SU-DHL-6 (cell line): ENCODE results near the gene RNF217.

Experiments
- H2AFZ ChIP-seq: fragments of 200-600 bp; sonication (generic); 2 replicates; pipeline ENCODE4 v1.6.1; 2014; ENCODE audit warnings: low read depth, mild to moderate bottlenecking, moderate library complexity, mixed read lengths, antibody characterized with exemption, low read length; ENCODE audit not compliant: severe bottlenecking
- H3F3A ChIP-seq: fragments of 200-600 bp; shearing (Covaris generic); 2 replicates; pipeline ENCODE4 v1.6.0; 2016; ENCODE audit warnings: antibody characterized with exemption, mild to moderate bottlenecking; ENCODE audit not compliant: insufficient read depth
- H3K27ac ChIP-seq: fragments of 200-600 bp; sonication (generic); 2 replicates; pipeline ENCODE4 v1.5.1; 2016; ENCODE audit warnings: low read depth, mild to moderate bottlenecking, low read length, moderate library complexity, mixed read lengths
- H3K27me3 ChIP-seq: fragments of 200-600 bp; sonication (generic), shearing (Covaris generic); 2 replicates; pipeline ENCODE4 v1.6.0; 2014; ENCODE audit warnings: mild to moderate bottlenecking, low read length
- H3K36me3 ChIP-seq: fragments of 200-600 bp; sonication (generic); 2 replicates; pipeline ENCODE4 v1.6.1; 2014; ENCODE audit warnings: mild to moderate bottlenecking, low read length, mixed read lengths
- H3K4me2 ChIP-seq: fragments of 300-600, 200-600 bp; shearing (Covaris generic), sonication (generic); 2 replicates; pipeline ENCODE4 v1.6.0; 2014; ENCODE audit warnings: low read length, low read depth, mild to moderate bottlenecking; ENCODE audit not compliant: poor library complexity, severe bottlenecking
- H3K4me3 ChIP-seq: fragments of 200-600 bp; sonication (generic); 2 replicates; pipeline ENCODE4 v1.5.1; 2014; ENCODE audit warnings: antibody characterized with exemption, low read length, mild to moderate bottlenecking, mixed read lengths; ENCODE audit not compliant: insufficient read depth, poor library complexity, severe bottlenecking
- H3K79me2 ChIP-seq: fragments of 200-600 bp; sonication (generic); 2 replicates; pipeline ENCODE4 v1.6.1; 2014; ENCODE audit warnings: mild to moderate bottlenecking, low read length, moderate library complexity; ENCODE audit not compliant: insufficient read depth
- H3K9ac ChIP-seq: fragments of 200-600 bp; sonication (generic); 2 replicates; pipeline ENCODE4 v1.7.0; 2014; ENCODE audit warnings: mild to moderate bottlenecking, low read length
- H3K9me2 ChIP-seq: fragments of 200-600 bp; sonication (generic); replicated peaks from 2 replicates; pipeline ENCODE4 v1.6.1; 2014; ENCODE audit warnings: low read length; ENCODE audit not compliant: insufficient read depth
- H3K9me3 ChIP-seq: fragments of 200-600 bp; sonication (generic); 2 replicates; pipeline ENCODE4 v1.6.1; 2014; ENCODE audit warnings: low read length, mixed read lengths; ENCODE audit not compliant: insufficient read depth
- H4K20me1 ChIP-seq: fragments of 200-600 bp; sonication (generic); 2 replicates; pipeline ENCODE4 v1.6.1; 2014; ENCODE audit warnings: low read depth, mild to moderate bottlenecking, antibody characterized with exemption, low read length, moderate library complexity, mixed read lengths
- EZH2phosphoT487 ChIP-seq: fragments of 200-600 bp; sonication (generic), shearing (Covaris generic); conservative IDR thresholded peaks from 2 replicates; pipeline ENCODE4 v1.6.1; 2018; ENCODE audit warnings: mild to moderate bottlenecking, antibody characterized with exemption, low read length, moderate library complexity, mixed read lengths
- TF ChIP-seq, protein P1 (sequence below): fragments of 200-600 bp; sonication (generic); IDR thresholded peaks from one replicate; pipeline ENCODE4 v1.5.1; 2017; ENCODE audit warnings: antibody characterized with exemption, mild to moderate bottlenecking, low read length, moderate library complexity; ENCODE audit not compliant: insufficient read depth, poor library complexity, severe bottlenecking

RNF217 gene

DNA sequence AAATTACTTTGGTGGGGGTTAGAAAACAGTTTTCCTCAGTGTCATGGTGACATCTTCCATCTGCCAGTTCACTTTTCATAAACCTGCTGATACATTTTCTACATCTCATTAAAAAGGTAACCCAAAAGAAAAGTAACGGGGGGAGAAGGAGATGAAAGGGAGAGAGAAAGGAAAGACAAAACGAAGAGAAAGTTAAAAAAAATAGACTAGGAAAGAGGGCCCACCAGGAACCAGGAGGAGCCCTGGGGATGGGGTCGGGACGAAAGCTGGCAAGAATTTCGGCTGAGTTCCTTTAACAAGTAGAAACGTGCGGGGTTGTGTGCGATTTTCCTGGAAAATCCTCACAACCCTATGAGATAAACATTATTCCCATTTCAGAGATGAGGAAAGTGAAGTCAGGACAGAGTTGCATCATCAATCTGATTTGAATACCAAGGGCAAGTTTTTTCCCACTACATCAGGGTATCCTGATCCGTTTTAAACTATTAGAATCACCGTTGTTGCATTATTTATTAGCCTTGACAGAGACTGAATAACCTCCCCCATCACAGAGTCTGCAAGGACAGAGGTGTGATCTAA, 137.9 kb downstream of the RNF217 start:
- no peak overlapping the region for H3K4me3 ChIP-seq
- no peak overlapping the region for H3K27ac ChIP-seq
- no peaks in the 10 kb centered on the region for H3F3A ChIP-seq
- TF ChIP-seq EZH2phosphoT487: no peak
- TF ChIP-seq, protein P1, sequence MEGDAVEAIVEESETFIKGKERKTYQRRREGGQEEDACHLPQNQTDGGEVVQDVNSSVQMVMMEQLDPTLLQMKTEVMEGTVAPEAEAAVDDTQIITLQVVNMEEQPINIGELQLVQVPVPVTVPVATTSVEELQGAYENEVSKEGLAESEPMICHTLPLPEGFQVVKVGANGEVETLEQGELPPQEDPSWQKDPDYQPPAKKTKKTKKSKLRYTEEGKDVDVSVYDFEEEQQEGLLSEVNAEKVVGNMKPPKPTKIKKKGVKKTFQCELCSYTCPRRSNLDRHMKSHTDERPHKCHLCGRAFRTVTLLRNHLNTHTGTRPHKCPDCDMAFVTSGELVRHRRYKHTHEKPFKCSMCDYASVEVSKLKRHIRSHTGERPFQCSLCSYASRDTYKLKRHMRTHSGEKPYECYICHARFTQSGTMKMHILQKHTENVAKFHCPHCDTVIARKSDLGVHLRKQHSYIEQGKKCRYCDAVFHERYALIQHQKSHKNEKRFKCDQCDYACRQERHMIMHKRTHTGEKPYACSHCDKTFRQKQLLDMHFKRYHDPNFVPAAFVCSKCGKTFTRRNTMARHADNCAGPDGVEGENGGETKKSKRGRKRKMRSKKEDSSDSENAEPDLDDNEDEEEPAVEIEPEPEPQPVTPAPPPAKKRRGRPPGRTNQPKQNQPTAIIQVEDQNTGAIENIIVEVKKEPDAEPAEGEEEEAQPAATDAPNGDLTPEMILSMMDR: no peak
- no peak overlapping the region for H3K4me2 ChIP-seq
- H3K9me2 ChIP-seq: no peaks in the 10 kb centered on the region
- H3K9me3 ChIP-seq: no peaks in the 10 kb centered on the region
- H3K79me2 ChIP-seq: no peaks in the 10 kb centered on the region
- no peak overlapping the region for H2AFZ ChIP-seq
- no peak overlapping the region for H3K9ac ChIP-seq
- no peaks in the 10 kb centered on the region for H3K27me3 ChIP-seq
- no peaks in the 10 kb centered on the region for H3K36me3 ChIP-seq
- H4K20me1 ChIP-seq: no peaks in the 10 kb centered on the region

DNA sequence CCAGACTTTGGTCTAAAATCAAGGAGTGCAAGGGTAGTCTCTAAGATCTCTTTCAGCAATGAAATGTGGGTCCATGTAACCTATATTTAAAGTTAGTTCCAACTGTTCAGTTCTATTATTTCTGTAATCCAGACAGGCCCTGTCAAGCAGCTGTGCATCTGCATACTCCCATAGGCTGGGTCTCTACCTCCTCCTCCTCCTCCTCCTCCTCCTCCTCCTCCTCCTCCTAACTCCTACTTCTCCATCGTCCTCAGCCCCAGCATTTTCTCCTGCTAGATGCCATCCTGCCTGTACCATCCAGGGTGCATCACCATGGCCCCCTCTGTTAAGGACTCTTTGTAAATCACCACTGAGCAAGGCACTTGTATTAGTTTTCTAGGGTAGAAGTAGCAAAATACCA, 138.9 kb downstream of the RNF217 start:
- H3K36me3 ChIP-seq: no peaks in the 10 kb centered on the region
- H3K4me3 ChIP-seq: no peak overlapping the region
- H3K4me2 ChIP-seq: no peak overlapping the region
- H4K20me1 ChIP-seq: no peaks in the 10 kb centered on the region
- no peak overlapping the region for H3K27ac ChIP-seq
- H3K79me2 ChIP-seq: no peaks in the 10 kb centered on the region
- no peak overlapping the region for H3K9ac ChIP-seq
- TF ChIP-seq, protein P1: no peak
- no peaks in the 10 kb centered on the region for H3K27me3 ChIP-seq
- H2AFZ ChIP-seq: no peak overlapping the region
- no peaks in the 10 kb centered on the region for H3K9me3 ChIP-seq
- H3F3A ChIP-seq: no peaks in the 10 kb centered on the region
- no peaks in the 10 kb centered on the region for H3K9me2 ChIP-seq

DNA sequence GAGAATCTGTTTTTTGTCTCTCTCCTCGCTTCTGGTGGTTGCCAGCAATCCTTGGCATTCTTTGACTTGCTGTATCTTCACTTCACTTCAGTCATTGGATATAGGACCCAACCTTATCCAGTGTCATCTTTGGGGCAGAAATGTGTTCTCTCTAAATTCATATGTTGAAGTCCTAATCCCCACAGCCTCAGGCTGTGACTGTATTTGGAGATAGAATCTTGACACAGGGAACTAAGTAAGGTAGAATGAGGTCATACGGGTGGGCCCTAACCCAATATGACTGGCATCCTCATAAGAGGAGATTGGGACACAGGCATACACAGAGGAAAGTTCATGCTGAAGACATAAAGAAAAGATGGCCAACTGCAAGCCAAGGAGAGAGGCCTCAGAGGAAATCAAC, 139.4 kb downstream of the RNF217 start:
- Histone ChIP-seq H3K36me3 (no peaks in the 10 kb centered on the region), H3K79me2 (no peaks in the 10 kb centered on the region), H3K27me3 (no peaks in the 10 kb centered on the region), H3K27ac (no peak overlapping the region), H3F3A (no peaks in the 10 kb centered on the region), H3K9me3 (no peaks in the 10 kb centered on the region), H4K20me1 (no peaks in the 10 kb centered on the region), H3K4me3 (no peak overlapping the region), H3K9ac (no peak overlapping the region), H2AFZ (no peak overlapping the region), H3K9me2 (no peaks in the 10 kb centered on the region), H3K4me2 (no peak overlapping the region)
- no peak for TF ChIP-seq EZH2phosphoT487
- TF ChIP-seq, protein P1: no peak

DNA sequence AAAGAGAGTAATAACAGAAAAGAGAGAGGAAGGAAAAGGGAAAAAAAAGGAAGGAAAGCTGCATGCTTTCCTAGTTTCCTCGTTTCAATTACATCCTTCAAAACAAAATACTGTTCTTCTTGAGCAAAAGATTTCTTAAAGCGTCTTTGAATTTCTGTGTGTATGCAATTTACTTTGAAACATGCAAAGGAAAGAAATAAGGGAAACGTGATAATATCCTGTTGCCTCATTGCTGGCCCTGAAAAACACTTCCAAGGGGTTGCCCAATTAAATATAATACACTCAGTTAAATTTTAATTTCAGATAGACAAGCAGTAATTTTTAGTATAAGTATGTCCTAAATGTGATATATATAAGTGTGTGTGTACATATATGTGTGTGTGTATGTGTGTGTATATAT, 140.2 kb downstream of the RNF217 start:
- no peak overlapping the region for H3K27ac ChIP-seq
- no peak overlapping the region for H3K9ac ChIP-seq
- H3K9me3 ChIP-seq: no peaks in the 10 kb centered on the region
- no peaks in the 10 kb centered on the region for H3K36me3 ChIP-seq
- H2AFZ ChIP-seq: no peak overlapping the region
- H3K27me3 ChIP-seq: no peaks in the 10 kb centered on the region
- H3K9me2 ChIP-seq: no peaks in the 10 kb centered on the region
- H3K4me3 ChIP-seq: no peak overlapping the region
- no peaks in the 10 kb centered on the region for H3K79me2 ChIP-seq
- no peak overlapping the region for H3K4me2 ChIP-seq
- no peaks in the 10 kb centered on the region for H3F3A ChIP-seq
- H4K20me1 ChIP-seq: no peaks in the 10 kb centered on the region
- TF ChIP-seq, protein P1: no peak
- no peak for TF ChIP-seq EZH2phosphoT487
